GM18505 (cell line): ENCODE measurements around the gene RANBP17.
"Not testable (repeated sequence)": the region's sequence is repeated elsewhere in the genome, so short reads cannot be mapped to it uniquely, and the experiment has no call there.

ENCODE experiments used
- ATAC-seq: cut with Tn5 transposase; IDR thresholded peaks from one replicate; pipeline ENCODE4 v1.9.1; 2021; ENCODE audit not compliant: unreplicated experiment
- POLR2A ChIP-seq: IDR thresholded peaks from 4 replicates; pipeline ENCODE4 v1.6.1; 2011; ENCODE audit warnings: borderline replicate concordance; ENCODE audit not compliant: insufficient read depth, insufficient read length; ENCODE audit errors: extremely low read depth

Gene RANBP17

DNA sequence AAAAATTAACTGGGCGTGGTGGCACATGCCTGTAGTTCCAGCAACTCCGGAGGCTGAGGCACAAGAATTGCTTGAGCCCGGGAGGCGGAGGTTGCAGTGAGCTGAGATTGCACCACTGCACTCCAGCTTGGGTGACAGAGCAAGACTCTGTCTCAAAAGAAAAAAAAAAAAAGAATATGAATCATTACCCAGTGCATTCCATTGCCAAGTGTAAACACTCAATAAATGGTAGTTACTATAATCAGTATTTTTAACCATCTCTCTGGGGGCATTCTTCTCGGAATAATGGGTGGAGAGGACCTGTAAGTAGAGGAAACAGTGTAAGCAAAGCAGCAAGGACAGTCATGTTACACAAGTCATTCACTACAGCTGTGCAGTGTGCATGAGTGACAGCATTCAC, 13.8 kb upstream of the RANBP17 start:
- TF ChIP-seq POLR2A, result no peak
- ATAC-seq, result no peak

GRCh38 chr5:170849374-170849773, 12.4 kb upstream of the RANBP17 start:
- no peak for ATAC-seq
- TF ChIP-seq POLR2A, result no peak

DNA sequence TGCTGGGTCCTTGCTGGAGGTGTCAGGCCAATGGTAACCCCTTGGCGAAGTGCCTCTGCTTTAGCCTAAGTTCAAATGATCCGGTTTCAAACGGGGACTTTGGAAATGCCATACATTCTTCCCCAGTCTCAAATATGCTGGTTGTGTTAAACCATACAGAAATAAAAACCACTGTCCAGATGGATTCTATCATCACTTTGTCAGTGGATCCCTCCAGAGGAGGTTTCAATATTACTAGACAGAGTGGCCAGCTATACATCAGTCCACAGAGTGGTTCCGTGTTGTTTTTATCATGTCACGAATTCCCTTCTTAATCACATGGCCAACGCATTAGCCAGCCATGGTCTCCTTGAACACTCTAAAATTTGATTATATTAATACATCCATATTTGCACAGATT, 7.3 kb upstream of the RANBP17 start:
- no peak for TF ChIP-seq POLR2A

DNA sequence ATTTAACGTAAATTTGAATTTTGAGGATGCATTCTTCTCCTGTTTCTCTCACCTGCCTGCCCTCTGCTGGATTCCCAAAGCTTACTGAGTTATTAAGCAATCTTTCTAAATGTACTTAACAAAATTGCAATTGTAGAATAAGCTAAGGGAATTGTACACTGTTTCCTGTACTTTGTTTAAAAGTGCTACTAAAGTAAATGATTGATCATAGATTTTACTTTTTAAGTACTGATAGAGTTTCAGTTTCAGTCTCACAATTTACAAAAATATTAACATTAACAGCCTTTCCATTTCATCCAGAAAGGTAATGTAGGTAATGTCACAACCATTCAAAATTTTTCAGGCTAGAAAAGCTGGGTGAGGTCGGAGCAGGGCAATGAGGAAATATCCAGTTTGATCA, 4.8 kb upstream of the RANBP17 start:
- ATAC-seq, result no peak
- no peak for TF ChIP-seq POLR2A

More for the DNA sequence above, 7.3 kb upstream of the RANBP17 start:
- no peak for ATAC-seq

DNA sequence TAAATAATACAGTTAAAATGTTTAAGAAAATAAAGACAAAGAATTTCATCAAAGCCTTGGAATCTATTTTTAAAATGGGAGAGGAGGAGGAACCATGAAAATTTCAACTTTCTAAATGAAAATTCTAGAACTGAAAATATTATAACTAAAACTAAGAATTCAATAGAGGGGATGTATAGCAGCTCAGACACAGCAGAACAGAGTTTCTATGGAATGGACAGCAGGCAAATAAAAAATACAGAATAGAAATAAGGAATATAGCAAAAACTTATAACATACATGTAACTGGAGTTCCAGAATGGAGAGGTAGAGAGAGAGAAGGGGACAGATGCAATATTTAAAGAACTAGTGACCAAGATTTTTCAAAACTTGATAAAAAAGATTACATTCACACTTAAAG, 1.4 kb upstream of the RANBP17 start:
- no peak for TF ChIP-seq POLR2A
- no peak for ATAC-seq

DNA sequence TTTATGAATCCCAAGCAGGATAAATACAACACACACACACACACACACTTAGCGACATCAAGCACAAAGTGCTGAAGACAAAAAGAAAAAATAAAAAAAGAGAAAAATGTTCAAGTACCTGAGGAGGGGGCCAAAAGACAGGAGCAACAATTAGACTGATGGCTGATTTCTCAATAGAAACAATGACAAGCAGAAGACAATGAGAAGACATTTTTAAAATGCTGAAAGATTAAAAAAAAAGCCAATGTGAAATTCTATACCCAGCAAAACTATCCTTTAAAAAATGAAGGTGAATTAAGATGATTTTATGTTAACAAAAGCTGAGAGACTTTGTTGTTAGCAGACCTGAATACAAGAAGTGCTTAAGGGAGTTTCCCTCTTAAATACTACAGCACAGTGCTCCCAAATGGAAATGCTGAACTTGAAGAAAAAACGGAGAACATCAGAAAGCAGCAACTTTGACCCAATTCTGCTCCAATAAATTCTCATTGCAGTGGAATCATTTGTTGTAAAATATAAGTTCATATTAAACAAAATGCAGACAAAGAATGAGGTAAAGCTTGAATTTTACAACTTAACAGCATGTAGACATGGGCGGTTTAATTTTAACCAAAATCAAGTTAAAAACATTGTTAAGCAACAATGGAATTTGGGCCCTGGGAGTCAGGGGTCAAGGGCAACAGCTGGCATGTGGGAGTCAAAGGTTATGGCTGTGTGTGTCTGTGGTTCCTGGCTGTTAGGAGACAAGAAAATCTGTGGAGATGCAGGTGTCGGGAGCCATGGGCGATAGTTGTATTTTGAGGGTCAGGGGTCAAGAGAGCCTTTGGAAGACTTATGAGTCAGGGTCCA, 776 bp upstream of the RANBP17 start:
- no peak for ATAC-seq
- no peak for TF ChIP-seq POLR2A

DNA sequence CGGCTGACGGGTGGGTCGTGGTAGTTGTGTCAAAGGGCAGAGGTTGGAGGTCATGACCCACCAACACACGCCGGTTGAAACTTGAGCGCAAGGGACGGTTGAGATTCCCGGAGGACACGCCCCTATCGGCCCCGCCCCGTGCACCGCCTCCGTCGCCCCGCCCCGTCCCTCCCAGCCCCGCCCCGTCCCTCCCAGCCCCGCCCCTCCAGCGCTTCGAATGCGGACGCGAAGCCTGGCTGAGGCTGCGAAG, 226 bp upstream of the RANBP17 start:
- no peak for TF ChIP-seq POLR2A
- ATAC-seq, result no peak

- no peak for TF ChIP-seq POLR2A
- ATAC-seq, result no peak
Measured at GRCh38 chr5:170863646-170864045, 1.8 kb downstream of the RANBP17 start.

DNA sequence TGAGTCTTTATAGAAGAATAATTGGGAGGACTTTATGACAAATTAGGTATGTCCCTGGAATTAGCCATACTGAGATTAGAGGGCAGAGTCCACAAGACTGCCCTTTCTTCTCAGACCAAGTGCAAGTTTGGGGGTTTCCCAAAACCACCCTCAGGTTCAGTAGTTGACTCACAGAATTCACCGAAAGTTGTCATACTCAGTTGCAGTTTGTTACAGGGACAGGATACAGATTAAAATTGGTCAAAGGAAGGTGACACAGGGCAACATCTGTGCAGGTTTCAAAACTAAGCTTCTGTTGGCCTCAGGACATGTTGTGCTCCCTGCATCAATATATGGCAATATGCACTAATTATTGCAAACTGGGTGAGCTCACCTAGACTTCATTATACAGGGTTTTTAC, 3.8 kb downstream of the RANBP17 start:
- ATAC-seq, result no peak
- no peak for TF ChIP-seq POLR2A

- ATAC-seq, result no peak
- no peak for TF ChIP-seq POLR2A
Measured at GRCh38 chr5:170867825-170868224, 6.0 kb downstream of the RANBP17 start.

DNA sequence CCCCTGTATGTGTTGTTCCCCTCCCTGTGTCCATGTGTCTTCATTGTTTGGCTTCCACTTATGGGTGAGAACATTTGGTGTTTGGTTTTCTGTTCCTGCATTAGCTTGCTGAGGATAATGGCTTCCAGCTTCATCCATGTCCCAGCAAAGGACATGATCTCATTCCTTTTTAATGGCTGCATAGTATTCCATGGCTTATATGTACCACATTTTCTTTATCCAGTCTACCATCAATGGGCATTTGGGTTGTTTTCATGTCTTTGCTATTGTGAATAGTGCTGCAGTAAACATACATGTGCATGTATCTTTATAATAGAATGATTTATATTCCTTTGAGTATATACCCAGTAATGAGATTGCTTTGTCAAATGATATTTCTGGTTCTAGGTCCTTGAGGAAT, 8.6 kb downstream of the RANBP17 start:
- not testable (repeated sequence) for ATAC-seq

DNA sequence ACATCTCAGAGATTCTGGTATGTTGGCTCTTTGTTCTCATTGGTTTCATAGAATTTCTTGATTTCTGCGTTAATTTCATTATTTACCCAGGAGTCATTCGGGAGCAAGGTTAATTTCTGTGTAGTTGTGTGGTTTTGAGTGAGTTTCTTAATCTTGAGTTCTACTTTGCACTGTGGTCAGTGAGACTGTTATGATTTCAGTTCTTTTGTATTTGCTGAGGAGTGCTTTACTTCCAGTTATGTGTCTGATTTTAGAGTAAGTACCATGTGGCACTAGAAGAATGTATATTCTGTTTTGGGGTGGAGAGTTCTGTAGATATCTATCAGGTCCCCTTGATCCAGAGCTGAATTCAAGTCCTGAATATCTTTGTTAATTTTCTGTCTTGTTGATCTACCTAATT, 12.2 kb downstream of the RANBP17 start:
- no peak for TF ChIP-seq POLR2A
- ATAC-seq, result no peak

DNA sequence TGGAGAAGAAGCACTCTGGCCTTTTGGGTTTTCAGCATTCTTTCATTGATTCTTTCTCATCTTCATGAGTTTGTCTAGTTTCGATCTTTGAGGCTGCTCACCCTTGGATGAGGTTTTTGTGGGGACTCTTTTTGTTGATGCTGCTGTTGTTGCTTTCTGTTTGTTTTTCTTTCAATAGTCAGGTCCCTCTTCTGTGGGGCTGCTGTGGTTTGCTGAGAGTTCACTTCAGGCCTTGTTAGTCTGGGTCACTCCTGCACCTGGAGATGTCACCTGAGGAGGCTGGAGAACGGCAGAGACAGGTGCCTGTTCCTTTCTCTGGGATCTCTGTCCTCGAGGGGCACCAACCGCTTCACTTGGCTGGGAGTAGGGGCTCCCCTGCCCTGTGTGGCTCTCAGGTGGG, 14.0 kb downstream of the RANBP17 start:
- no peak for ATAC-seq
- TF ChIP-seq POLR2A, result no peak

DNA sequence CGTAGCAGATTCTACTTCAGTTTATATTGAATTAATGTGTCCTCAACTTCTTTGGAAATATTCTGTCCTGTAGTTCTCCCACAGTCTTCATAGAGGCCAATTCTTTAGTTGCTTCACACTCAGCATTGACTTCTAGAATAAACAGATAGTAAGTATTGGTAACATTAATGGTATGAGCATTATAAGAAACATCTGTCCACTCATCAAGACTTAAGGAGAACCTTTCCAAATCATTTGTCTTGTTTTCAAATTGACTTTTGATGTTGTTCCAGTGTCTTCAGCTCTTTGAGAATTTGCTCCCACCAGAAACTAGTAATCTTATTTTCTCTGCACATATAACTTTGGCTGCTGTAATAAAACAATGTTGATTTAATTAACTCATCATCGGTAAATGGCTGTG, 18.3 kb downstream of the RANBP17 start:
- TF ChIP-seq POLR2A, result no peak
- no peak for ATAC-seq

- no peak for ATAC-seq
- TF ChIP-seq POLR2A, result no peak
Measured at GRCh38 chr5:170882345-170882744, 20.5 kb downstream of the RANBP17 start.

- ATAC-seq, result no peak
- TF ChIP-seq POLR2A, result no peak
Measured at GRCh38 chr5:170885256-170885655, 23.4 kb downstream of the RANBP17 start.

GRCh38 chr5:170885809-170886208, 24.0 kb downstream of the RANBP17 start:
- no peak for ATAC-seq
- no peak for TF ChIP-seq POLR2A
